Thyroid gland (tissue), 4 donors: Measurements from ENCODE around the gene CD48.

ENCODE experiments used
- CTCF ChIP-seq, 6 experiments: fragments of 200-600 bp in 3 of 6; fragments of 450-650 bp in 3 of 6; sonication (generic) in 3 of 6; IDR thresholded peaks; one replicate each; pipeline ENCODE4 v1.5.1; 2016 to 2019; ENCODE audit warnings: antibody characterized with exemption in 6 of 6, mild to moderate bottlenecking in 2 of 6, inconsistent platforms in 1 of 6, moderate library complexity in 1 of 6
- POLR2A ChIP-seq, 2 donors: fragments of 450-650 bp; IDR thresholded peaks; one replicate each; pipeline ENCODE4 v1.6.1; 2017; ENCODE audit warnings: antibody characterized with exemption in 2 of 2, mild to moderate bottlenecking in 2 of 2, moderate library complexity in 1 of 2

GRCh38 chr1:160742428-160743127 lies 31.0 kb upstream of the CD48 start:
- TF ChIP-seq POLR2A (IDR thresholded peaks at IDR 0.05) (no peak), CTCF (IDR thresholded peaks at IDR 0.05) (no peak)
